Pancreas (tissue), 10 donors: ENCODE results near the gene TM9SF4. TPM values are rescaled to one million over a fixed set of nuclear protein-coding genes. Genes with fewer than 3 reads are reported as not detected.
A peak's percentile ranks its signal among the peaks of the same experiment; 100 is the strongest.

Source experiments
- ATAC-seq, 4 donors: fragments of 200-7000 bp; cut with Tn5 transposase; one replicate each; pipeline versions ENCODE4 v1.8.0 to v1.9.1; 2020; ENCODE audit warnings: mild to moderate bottlenecking in 4 of 4, moderate library complexity in 4 of 4
- DNase-seq, 6 donors: peaks; one replicate each; pipeline ENCODE4 v3.0.0-alpha.2; 2020
- FAIRE-seq: peaks from 2 replicates; lab custom pipeline; 2012; peaks lifted over from hg19 to GRCh38; lab: Jason Lieb, UNC
- H3K27ac ChIP-seq, 4 donors: fragments of 200-600 bp; sonication (generic); 1 replicate in 3 of 4; 2 replicates in 1 of 4; pipeline versions ENCODE4 v1.5.0 to v1.8.0; 2020
- H3K27me3 ChIP-seq, 4 donors: fragments of 200-600 bp; one replicate each; pipeline ENCODE4 v1.8.0; 2021
- H3K36me3 ChIP-seq, 3 donors: fragments of 200-600 bp; sonication (generic) in 1 of 3; one replicate each; pipeline versions ENCODE4 v1.5.0 to v1.8.0; 2020 to 2021
- H3K4me1 ChIP-seq, 3 donors: fragments of 200-600 bp; one replicate each; pipeline ENCODE4 v1.8.0; 2021
- H3K4me3 ChIP-seq, 4 donors: fragments of 200-600 bp; sonication (generic) in 2 of 4; one replicate each; pipeline versions ENCODE4 v1.5.0 to v1.8.0; 2020 to 2021
- H3K9me3 ChIP-seq, 4 donors: fragments of 200-600 bp; one replicate each; pipeline ENCODE4 v1.8.0; 2021
- CTCF ChIP-seq, 4 donors: fragments of 200-600 bp; sonication (generic) in 3 of 4; IDR thresholded peaks; one replicate each; pipeline versions ENCODE4 v1.5.0 to v1.8.0; 2021; ENCODE audit warnings: antibody characterized with exemption in 4 of 4
- WGBS, 2 donors: extraction: QIAGEN DNeasy Blood & Tissue Kit; methylation state at CpG; one replicate each; pipeline ENCODE4 v1.1.7; 2013; 5-methylcytosine and 5-hydroxymethylcytosine counted together
- intact Hi-C, 3 donors: fragments of 100-400 bp; cut with DNase I; formaldehyde crosslinking; loops; one replicate each; pipeline versions ENCODE4 v1.11.1 to v1.14.2; 2022
- polyA plus RNA-seq, 2 donors: library from polyadenylated mRNA; stranded (reverse); fragments of 200-250 nt; gene quantifications; one replicate each; pipeline ENCODE4 v1.2.3, GENCODE V29; 2013
- total RNA-seq, 6 donors: library from RNA; stranded (reverse); fragmentation: NEBNext Ultra II Directional in 4 of 6; extraction: Animal tissue kit (Norgen Biotek cat#: 25700) in 4 of 6; gene quantifications; one replicate each; pipeline versions ENCODE4 v1.2.1 to v1.2.4, GENCODE V29; 2021 to 2023
- donor health status: healthy with polysubstance abuse.
- donor health status: DM: no; HTN: no; CAD: no; lungs with moderate emphysema.
- donor health status: DM: no; HTN: no; CAD: no.
- donor health status: control.
- donor health status: control.
- donor health status: Bipolar disorder and iron deficiency.
- donor health status: DM: yes; HTN: yes; CAD: no.
- donor health status: DM: no; HTN: no; CAD: no.
- donor health status: DM: no; HTN: no; CAD: no.
- donor health status: DM: yes; HTN: yes; CAD: no.

TM9SF4 gene
- total and polyA plus RNA-seq, 8 donors: 12.7 to 30.2 (median 20.9) TPM

GRCh38 chr20:32088759-32089158, 20.8 kb upstream of the TM9SF4 start:
- intact Hi-C loops: no loop called here
- no peak for TF ChIP-seq CTCF (IDR thresholded peaks at IDR 0.05)
- Histone ChIP-seq H3K36me3 (no peaks in the 10 kb centered on the region), H3K4me1 (no peaks in the 10 kb centered on the region), H3K4me3 (no peak overlapping the region), H3K27me3 (no peaks in the 10 kb centered on the region), H3K27ac (no peak overlapping the region), H3K9me3 (no peaks in the 10 kb centered on the region)
- 87 to 96% methylated on average over 3 of the region's 3 CpGs for WGBS, 2 donors
- no peak for ATAC-seq
- no peak for FAIRE-seq
- no peak for DNase-seq

- H3K4me1 ChIP-seq: no peaks in the 10 kb centered on the region
- no peaks in the 10 kb centered on the region for H3K36me3 ChIP-seq
- intact Hi-C loops: no loop called here
- FAIRE-seq (no peak), DNase-seq (no peak), ATAC-seq (no peak)
- no peak for TF ChIP-seq CTCF (IDR thresholded peaks at IDR 0.05)
- WGBS, 2 donors: 58 to 61% methylated on average over 5 of the region's 5 CpGs
- no peak overlapping the region for H3K4me3 ChIP-seq
- H3K27me3 ChIP-seq: no peaks in the 10 kb centered on the region
- H3K9me3 ChIP-seq: no peaks in the 10 kb centered on the region
- no peak overlapping the region for H3K27ac ChIP-seq
Observed at GRCh38 chr20:32089637-32090362, 19.7 kb upstream of the TM9SF4 start.

- peak; percentile 70 to 99 (median 96) for ATAC-seq
- peak; percentile 89 to 95 (median 94) for TF ChIP-seq CTCF (IDR thresholded peaks at IDR 0.05)
- H3K27me3 ChIP-seq: no peaks in the 10 kb centered on the region
- no peaks in the 10 kb centered on the region for H3K36me3 ChIP-seq
- no peaks in the 10 kb centered on the region for H3K9me3 ChIP-seq
- 0 to 1% methylated on average over 7 of the region's 7 CpGs for WGBS, 2 donors
- DNase-seq: peak; percentile 54 to 89 (median 78)
- FAIRE-seq: no peak
- no peak overlapping the region for H3K27ac ChIP-seq
- intact Hi-C loops: no loop called here
- H3K4me3 ChIP-seq: no peak overlapping the region
- H3K4me1 ChIP-seq: no peaks in the 10 kb centered on the region
Observed at GRCh38 chr20:32091888-32092346, 17.6 kb upstream of the TM9SF4 start.

GRCh38 chr20:32098786-32099185, 10.7 kb upstream of the TM9SF4 start:
- Histone ChIP-seq H3K27ac (no peak overlapping the region), H3K36me3 (no peaks in the 10 kb centered on the region), H3K4me3 (no peak overlapping the region), H3K9me3 (no peaks in the 10 kb centered on the region), H3K4me1 (no peaks in the 10 kb centered on the region), H3K27me3 (no peaks in the 10 kb centered on the region)
- no peak for TF ChIP-seq CTCF (IDR thresholded peaks at IDR 0.05)
- intact Hi-C loops: no loop called here
- no peak for FAIRE-seq
- DNase-seq: no peak
- 57 to 77% methylated on average over 6 of the region's 6 CpGs for WGBS, 2 donors
- ATAC-seq: no peak

GRCh38 chr20:32108814-32109391, 611 bp upstream of the TM9SF4 start:
- 46 to 52% methylated on average over 5 of the region's 5 CpGs for WGBS, 2 donors
- FAIRE-seq: no peak
- intact Hi-C loops: no loop called here

More at GRCh38 chr20:32108814-32109391, 611 bp upstream of the TM9SF4 start:
- no peak for TF ChIP-seq CTCF (IDR thresholded peaks at IDR 0.05)
- peak overlapping the region; percentile 97 to 100 (median 99) for H3K27ac ChIP-seq
- H3K27me3 ChIP-seq: no peaks in the 10 kb centered on the region
- no peaks in the 10 kb centered on the region for H3K9me3 ChIP-seq
- no peaks in the 10 kb centered on the region for H3K36me3 ChIP-seq
- H3K4me3 ChIP-seq: peak overlapping the region; percentile 81 to 99 (median 86)
- peaks cover 0 to 15% (median 4%) of the 10 kb centered on the region in 3 donors for H3K4me1 ChIP-seq
- ATAC-seq: no peak
- no peak for DNase-seq
